ENCODE data around the gene EBPL.

EBPL gene

GRCh38 chr13:49701491-49701890 lies 10.2 kb upstream of the EBPL start:
- Histone ChIP-seq H3K4me2 (no peak overlapping the region), H2AFZ (ENCODE audit: low read depth) (no peak overlapping the region), H4K20me1 (ENCODE audit: insufficient read depth) (no peaks in the 10 kb centered on the region), H3K79me2 (ENCODE audit: insufficient read depth, low read depth) (no peaks in the 10 kb centered on the region), H3K27ac (no peak overlapping the region), H3K4me3 (IDR thresholded peaks at IDR 0.05; ENCODE audit: insufficient read depth, low read depth, low read length) (no peak overlapping the region), H3K4me1 (ENCODE audit: low read depth, poor library complexity, severe bottlenecking) (no peaks in the 10 kb centered on the region), H3K36me3 (ENCODE audit: insufficient read depth) (no peaks in the 10 kb centered on the region), H3K27me3 (ENCODE audit: insufficient read depth, low read depth) (no peaks in the 10 kb centered on the region), H3K9ac (no peak overlapping the region)
- TF ChIP-seq CTCF (conservative IDR thresholded peaks at IDR 0.05; ENCODE audit: low read depth, low read length): no peak

- no peak overlapping the region for H3K27ac ChIP-seq
- no peaks in the 10 kb centered on the region for H4K20me1 ChIP-seq (ENCODE audit: insufficient read depth)
- no peaks in the 10 kb centered on the region for H3K27me3 ChIP-seq (ENCODE audit: insufficient read depth, low read depth)
- H3K4me1 ChIP-seq (ENCODE audit: low read depth, poor library complexity, severe bottlenecking): no peaks in the 10 kb centered on the region
- no peak overlapping the region for H2AFZ ChIP-seq (ENCODE audit: low read depth)
- no peaks in the 10 kb centered on the region for H3K36me3 ChIP-seq (ENCODE audit: insufficient read depth)
- no peak overlapping the region for H3K4me3 ChIP-seq (IDR thresholded peaks at IDR 0.05; ENCODE audit: insufficient read depth, low read depth, low read length)
- H3K4me2 ChIP-seq: no peak overlapping the region
- no peak overlapping the region for H3K9ac ChIP-seq
- no peaks in the 10 kb centered on the region for H3K79me2 ChIP-seq (ENCODE audit: insufficient read depth, low read depth)
- no peak for TF ChIP-seq CTCF (conservative IDR thresholded peaks at IDR 0.05; ENCODE audit: low read depth, low read length)
Observed at GRCh38 chr13:49697468-49697867, 6.2 kb upstream of the EBPL start.

- no peak for TF ChIP-seq CTCF (conservative IDR thresholded peaks at IDR 0.05; ENCODE audit: low read depth, low read length)
- Histone ChIP-seq H4K20me1 (ENCODE audit: insufficient read depth) (no peaks in the 10 kb centered on the region), H3K27ac (no peak overlapping the region), H3K4me1 (ENCODE audit: low read depth, poor library complexity, severe bottlenecking) (peaks cover 10% of the 10 kb centered on the region), H3K4me2 (no peak overlapping the region), H3K4me3 (IDR thresholded peaks at IDR 0.05; ENCODE audit: insufficient read depth, low read depth, low read length) (no peak overlapping the region), H3K36me3 (ENCODE audit: insufficient read depth) (no peaks in the 10 kb centered on the region), H3K79me2 (ENCODE audit: insufficient read depth, low read depth) (peaks cover 14% of the 10 kb centered on the region), H3K9ac (no peak overlapping the region), H3K27me3 (ENCODE audit: insufficient read depth, low read depth) (no peaks in the 10 kb centered on the region), H2AFZ (ENCODE audit: low read depth) (no peak overlapping the region)
Observed at GRCh38 chr13:49694446-49694845, 3.2 kb upstream of the EBPL start.

- Histone ChIP-seq H3K79me2 (ENCODE audit: insufficient read depth, low read depth) (peaks cover 20% of the 10 kb centered on the region), H3K9ac (no peak overlapping the region), H3K27ac (no peak overlapping the region), H2AFZ (ENCODE audit: low read depth) (no peak overlapping the region), H3K36me3 (ENCODE audit: insufficient read depth) (no peaks in the 10 kb centered on the region), H3K4me3 (IDR thresholded peaks at IDR 0.05; ENCODE audit: insufficient read depth, low read depth, low read length) (no peak overlapping the region), H3K27me3 (ENCODE audit: insufficient read depth, low read depth) (no peaks in the 10 kb centered on the region), H3K4me2 (no peak overlapping the region), H4K20me1 (ENCODE audit: insufficient read depth) (no peaks in the 10 kb centered on the region), H3K4me1 (ENCODE audit: low read depth, poor library complexity, severe bottlenecking) (peaks cover 11% of the 10 kb centered on the region)
- no peak for TF ChIP-seq CTCF (conservative IDR thresholded peaks at IDR 0.05; ENCODE audit: low read depth, low read length)
Observed at GRCh38 chr13:49693877-49694276, 2.6 kb upstream of the EBPL start.
